ENCODE data around the gene ISCU.

The ISCU gene

GRCh38 chr12:108527166-108527496 is 35.3 kb upstream of the ISCU start:
- no peak for TF ChIP-seq GATA3 (IDR thresholded peaks at IDR 0.05; ENCODE audit: low read depth, low read length)

- no peak for TF ChIP-seq GATA3 (IDR thresholded peaks at IDR 0.05; ENCODE audit: low read depth, low read length)
- no peak for TF ChIP-seq GATA2 (IDR thresholded peaks at IDR 0.05; ENCODE audit: low read depth, low read length)
Observed at GRCh38 chr12:108530161-108530560, 32.2 kb upstream of the ISCU start.

DNA sequence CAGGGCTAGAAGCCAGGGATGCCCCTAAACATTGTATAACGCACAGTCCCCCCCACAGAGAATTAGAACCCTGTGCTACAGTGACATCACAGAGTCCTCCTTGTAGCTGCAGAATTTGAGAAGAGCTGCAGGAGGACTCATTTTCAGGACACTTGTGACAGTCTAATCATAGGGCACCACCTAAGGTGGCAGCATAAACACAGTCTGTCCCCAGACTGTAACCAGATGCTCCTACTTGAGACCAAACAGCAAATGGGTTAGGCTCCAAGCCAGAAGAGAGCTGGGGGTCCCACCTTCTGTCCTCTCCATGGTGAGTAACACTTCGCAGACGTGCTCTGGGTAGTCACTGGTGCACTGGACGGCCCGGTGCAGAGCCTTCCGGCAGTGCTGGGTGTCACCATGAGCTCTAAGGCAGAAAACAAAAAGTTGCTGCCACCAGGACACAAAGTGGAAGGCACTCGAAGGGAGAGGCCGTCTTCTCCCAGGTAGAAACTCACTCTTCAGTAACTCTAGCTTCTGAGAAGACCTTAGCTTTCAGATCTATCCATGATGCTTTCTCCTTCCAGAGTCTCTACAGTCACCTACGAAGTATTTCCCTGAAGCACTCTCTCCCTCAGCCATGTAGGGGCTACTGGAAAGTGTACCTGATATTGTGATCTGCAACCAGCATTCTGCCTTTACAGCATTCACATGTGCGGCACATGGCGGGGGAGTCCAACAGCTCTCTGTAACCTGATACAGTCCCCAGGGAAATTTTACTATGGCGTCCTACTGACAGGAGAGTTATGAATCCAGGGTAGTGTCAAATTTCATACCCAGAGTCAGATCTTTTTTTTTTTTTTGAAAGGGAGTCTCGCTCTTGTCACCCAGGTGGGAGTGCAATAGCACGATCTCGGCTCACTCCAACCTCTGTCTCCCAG is 30.2 kb upstream of the ISCU start:
- TF ChIP-seq GATA3 (IDR thresholded peaks at IDR 0.05; ENCODE audit: low read depth, low read length) (no peak), GATA2 (IDR thresholded peaks at IDR 0.05; ENCODE audit: low read depth, low read length) (no peak)

DNA sequence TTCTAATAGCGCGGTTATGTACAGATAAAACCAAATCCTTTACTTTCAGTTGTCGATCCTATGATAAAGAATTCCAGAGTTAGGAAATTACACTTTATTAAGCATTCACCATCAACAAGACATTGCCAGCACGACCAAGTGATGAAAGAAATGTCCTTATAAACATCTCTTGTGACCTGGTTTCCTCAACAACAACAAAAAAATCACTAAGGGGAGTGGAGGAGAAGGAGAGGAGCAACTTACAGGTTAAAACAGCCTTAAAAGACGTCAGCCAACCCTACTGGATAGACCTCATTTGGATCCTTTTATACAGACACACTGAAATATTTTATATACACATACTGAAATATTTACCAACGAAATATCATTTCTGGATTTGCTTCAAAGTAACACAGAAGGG is 24.2 kb upstream of the ISCU start:
- no peak for TF ChIP-seq GATA2 (IDR thresholded peaks at IDR 0.05; ENCODE audit: low read depth, low read length)
- no peak for TF ChIP-seq GATA3 (IDR thresholded peaks at IDR 0.05; ENCODE audit: low read depth, low read length)

GRCh38 chr12:108538616-108539195 is 23.7 kb upstream of the ISCU start:
- no peak for TF ChIP-seq GATA2 (IDR thresholded peaks at IDR 0.05; ENCODE audit: low read depth, low read length)
- TF ChIP-seq GATA3 (IDR thresholded peaks at IDR 0.05; ENCODE audit: low read depth, low read length) = no peak

DNA sequence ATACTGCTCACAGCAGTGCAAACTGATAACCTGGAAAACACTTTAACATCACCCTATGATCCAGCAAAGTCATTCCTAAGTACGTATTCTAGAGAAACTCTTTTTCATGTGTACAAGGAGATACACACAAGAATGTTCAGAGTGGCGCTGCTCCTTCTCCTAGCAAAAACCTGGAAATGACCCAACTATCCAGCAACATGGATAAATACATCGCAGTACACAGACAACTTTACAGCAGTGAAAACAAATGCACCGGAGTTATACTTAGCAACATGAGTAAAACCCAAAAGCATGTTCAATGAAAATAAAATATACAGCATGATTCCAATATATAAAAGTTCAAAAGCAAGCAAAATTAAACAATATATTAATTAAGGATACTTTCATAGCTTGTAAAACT is 20.1 kb upstream of the ISCU start:
- TF ChIP-seq GATA3 (IDR thresholded peaks at IDR 0.05; ENCODE audit: low read depth, low read length) (no peak), GATA2 (IDR thresholded peaks at IDR 0.05; ENCODE audit: low read depth, low read length) (no peak)

DNA sequence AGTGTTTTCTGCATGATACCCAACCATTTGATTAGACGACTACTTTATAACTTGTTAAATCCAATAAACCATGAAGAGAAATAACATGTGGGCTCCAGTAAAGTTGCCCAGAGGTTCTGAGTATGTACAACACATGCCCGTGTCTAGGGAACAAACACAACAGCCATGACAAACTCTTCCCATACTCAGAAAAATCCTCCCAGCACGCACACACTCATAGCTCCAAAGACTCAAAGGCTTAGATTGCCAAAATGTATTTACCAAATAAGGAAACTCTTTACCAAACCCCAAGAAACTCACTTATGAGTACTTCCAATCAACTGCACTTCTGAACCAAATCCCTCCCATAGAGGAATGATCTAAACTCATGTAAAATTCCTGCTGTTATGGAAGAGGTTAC is 18.7 kb upstream of the ISCU start:
- TF ChIP-seq GATA2 (IDR thresholded peaks at IDR 0.05; ENCODE audit: low read depth, low read length) = no peak
- TF ChIP-seq GATA3 (IDR thresholded peaks at IDR 0.05; ENCODE audit: low read depth, low read length) = no peak

DNA sequence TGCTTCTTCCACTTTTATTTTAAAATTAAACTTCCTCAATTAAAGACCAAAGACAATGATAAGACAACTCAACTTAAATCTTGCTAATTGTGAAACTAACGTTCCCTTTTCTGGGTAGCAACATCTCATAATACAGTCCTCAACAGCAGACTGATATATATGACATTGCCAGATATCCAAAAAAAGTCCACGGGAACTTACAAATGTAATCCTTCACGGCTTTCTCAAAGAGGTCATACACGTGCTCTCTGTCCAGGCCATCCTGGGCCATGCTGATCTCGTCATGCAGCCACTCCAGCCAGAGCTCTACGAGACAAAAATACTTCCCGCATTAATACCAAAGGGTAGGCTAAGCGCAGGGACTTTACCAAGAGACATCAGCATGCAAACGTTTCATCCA is 14.7 kb upstream of the ISCU start:
- no peak for TF ChIP-seq GATA2 (IDR thresholded peaks at IDR 0.05; ENCODE audit: low read depth, low read length)
- no peak for TF ChIP-seq GATA3 (IDR thresholded peaks at IDR 0.05; ENCODE audit: low read depth, low read length)

DNA sequence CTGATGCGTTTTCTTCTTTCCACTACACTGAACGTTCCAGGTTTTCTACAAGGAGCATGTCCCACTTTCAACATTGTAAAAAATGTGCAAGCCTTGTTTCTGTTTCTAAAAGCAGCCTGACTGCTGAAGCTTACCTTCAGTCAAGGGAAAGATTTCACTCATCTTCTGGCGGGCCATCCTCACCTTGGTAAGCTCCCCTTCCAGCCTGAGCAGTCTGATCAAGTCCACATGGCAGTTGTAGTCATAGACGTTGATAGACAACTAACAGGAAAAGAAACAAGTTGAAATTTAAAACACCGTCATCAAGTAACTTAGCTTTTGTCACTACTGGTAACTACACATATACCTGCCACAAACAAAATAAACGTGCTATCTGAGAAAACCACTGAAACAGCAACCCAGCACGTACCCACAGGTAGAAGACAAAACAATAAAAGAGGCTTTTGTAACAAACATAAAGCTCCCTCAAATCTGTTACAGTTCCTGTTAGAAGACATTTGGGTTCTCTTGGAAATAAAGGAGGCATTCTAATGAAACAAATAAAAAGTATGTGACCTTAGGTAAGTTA is 13.4 kb upstream of the ISCU start:
- no peak for TF ChIP-seq GATA2 (IDR thresholded peaks at IDR 0.05; ENCODE audit: low read depth, low read length)
- no peak for TF ChIP-seq GATA3 (IDR thresholded peaks at IDR 0.05; ENCODE audit: low read depth, low read length)

GRCh38 chr12:108551535-108551934 is 10.9 kb upstream of the ISCU start:
- TF ChIP-seq GATA3 (IDR thresholded peaks at IDR 0.05; ENCODE audit: low read depth, low read length) (no peak), GATA2 (IDR thresholded peaks at IDR 0.05; ENCODE audit: low read depth, low read length) (no peak)

- TF ChIP-seq GATA2 (IDR thresholded peaks at IDR 0.05; ENCODE audit: low read depth, low read length) = no peak
- no peak for TF ChIP-seq GATA3 (IDR thresholded peaks at IDR 0.05; ENCODE audit: low read depth, low read length)
Observed at GRCh38 chr12:108553799-108554198, 8.6 kb upstream of the ISCU start.

- TF ChIP-seq GATA2 (IDR thresholded peaks at IDR 0.05; ENCODE audit: low read depth, low read length) = no peak
- no peak for TF ChIP-seq GATA3 (IDR thresholded peaks at IDR 0.05; ENCODE audit: low read depth, low read length)
Observed at GRCh38 chr12:108559007-108559655, 3.3 kb upstream of the ISCU start.

DNA sequence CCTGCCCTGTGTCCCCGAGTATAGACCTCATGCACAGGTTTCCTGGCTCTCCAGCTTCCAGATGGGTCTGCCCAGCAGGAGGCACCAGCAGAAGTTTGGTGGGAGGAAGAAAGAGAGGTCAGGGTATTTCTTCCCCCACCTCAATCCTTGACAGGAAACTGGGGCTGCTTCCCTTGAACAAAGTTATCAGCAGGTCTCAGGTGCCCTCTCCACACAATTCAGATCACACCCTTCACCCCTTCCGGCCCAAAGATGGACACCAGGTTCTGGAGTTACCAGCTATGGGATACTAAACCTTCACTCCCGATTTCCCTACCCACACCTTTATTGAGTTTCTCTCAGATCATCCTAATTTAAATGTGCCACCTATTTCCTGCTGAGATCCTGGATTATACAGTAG is 2.6 kb upstream of the ISCU start:
- TF ChIP-seq GATA3 (IDR thresholded peaks at IDR 0.05; ENCODE audit: low read depth, low read length) (no peak), GATA2 (IDR thresholded peaks at IDR 0.05; ENCODE audit: low read depth, low read length) (no peak)

GRCh38 chr12:108560321-108560721 is 2.1 kb upstream of the ISCU start:
- TF ChIP-seq GATA3 (IDR thresholded peaks at IDR 0.05; ENCODE audit: low read depth, low read length) = no peak
